Glomerular visceral epithelial cell (primary cell): ENCODE data around the gene UCHL3.

Experiments
- DNase-seq: peaks from one replicate; pipeline ENCODE4 v3.0.0-alpha.2; 2016; ENCODE audit errors: extremely low spot score

Gene UCHL3

GRCh38 chr13:75547917-75548316 is 1.7 kb upstream of the UCHL3 start:
- DNase-seq: no peak

- peak; percentile 78 for DNase-seq
These were observed 572 bp downstream of the UCHL3 start for GRCh38 chr13:75550159-75550567.

GRCh38 chr13:75554464-75554863 is 4.9 kb downstream of the UCHL3 start:
- no peak for DNase-seq

- no peak for DNase-seq
These were observed 5.4 kb downstream of the UCHL3 start for GRCh38 chr13:75554981-75555380.

GRCh38 chr13:75555836-75556235 is 6.2 kb downstream of the UCHL3 start:
- no peak for DNase-seq

- no peak for DNase-seq
These were observed 7.4 kb downstream of the UCHL3 start for GRCh38 chr13:75556961-75557360.

GRCh38 chr13:75558145-75558840 is 8.7 kb downstream of the UCHL3 start:
- DNase-seq: no peak

- peak; percentile 25 for DNase-seq
These were observed 17.1 kb downstream of the UCHL3 start for GRCh38 chr13:75566658-75567057.

GRCh38 chr13:75569576-75569975 is 20.0 kb downstream of the UCHL3 start:
- DNase-seq: no peak

GRCh38 chr13:75579529-75579928 is 29.9 kb downstream of the UCHL3 start:
- DNase-seq: no peak

GRCh38 chr13:75581874-75582640 is 32.5 kb downstream of the UCHL3 start:
- DNase-seq: no peak

GRCh38 chr13:75583091-75583490 is 33.5 kb downstream of the UCHL3 start:
- DNase-seq: no peak

GRCh38 chr13:75585153-75585552 is 35.6 kb downstream of the UCHL3 start:
- DNase-seq: no peak

- DNase-seq: no peak
These were observed 38.1 kb downstream of the UCHL3 start for GRCh38 chr13:75587679-75588078.

GRCh38 chr13:75596657-75597182 is 47.1 kb downstream of the UCHL3 start:
- DNase-seq: no peak

- DNase-seq: no peak
These were observed 50.8 kb downstream of the UCHL3 start for GRCh38 chr13:75600371-75600770.

GRCh38 chr13:75603038-75603437 is 53.4 kb downstream of the UCHL3 start:
- no peak for DNase-seq

GRCh38 chr13:75607447-75607846 is 57.9 kb downstream of the UCHL3 start:
- DNase-seq: no peak

- DNase-seq: no peak
These were observed 60.9 kb downstream of the UCHL3 start for GRCh38 chr13:75610466-75610865.

- no peak for DNase-seq
These were observed 62.8 kb downstream of the UCHL3 start for GRCh38 chr13:75612354-75612753.

GRCh38 chr13:75617230-75617629 is 67.6 kb downstream of the UCHL3 start:
- no peak for DNase-seq

- no peak for DNase-seq
These were observed 68.7 kb downstream of the UCHL3 start for GRCh38 chr13:75618308-75618707.

GRCh38 chr13:75620020-75620419 is 70.4 kb downstream of the UCHL3 start:
- DNase-seq: no peak
